Spleen (tissue), 7 donors: ENCODE results near the gene ABCC8.

Experiments used
- CTCF ChIP-seq, 11 experiments: fragments of 200-600 bp in 7 of 11; fragments of 450-650 bp in 4 of 11; sonication (generic) in 4 of 11; IDR thresholded peaks in 8 of 11; conservative IDR thresholded peaks in 3 of 11; 1 replicate in 7 of 11; 2 replicates in 4 of 11; pipeline versions ENCODE4 v1.4.0 to v1.8.0; 2016 to 2021; ENCODE audit warnings: antibody characterized with exemption in 11 of 11, inconsistent platforms in 4 of 11, mild to moderate bottlenecking in 1 of 11
- POLR2A ChIP-seq, 3 donors: fragments of 450-650 bp; IDR thresholded peaks; one replicate each; pipeline ENCODE4 v1.5.1; 2017; ENCODE audit warnings: antibody characterized with exemption in 3 of 3, mild to moderate bottlenecking in 1 of 3
- donor health status: DM: no; HTN: no; CAD: no; lungs with moderate emphysema.
- donor health status: DM: no; HTN: no; CAD: no.
- donor health status: DM: no; HTN: no; CAD: no.

- no peak for TF ChIP-seq CTCF (IDR thresholded peaks at IDR 0.05 in 8 of 11, conservative IDR thresholded peaks at IDR 0.05 in 3 of 11)
- no peak for TF ChIP-seq POLR2A (IDR thresholded peaks at IDR 0.05)
Observed at GRCh38 chr11:17522655-17523054, 46.0 kb upstream of the ABCC8 start.
